GM21360 (cell line): ENCODE data around the gene NOBOX.
"Not testable (repeated sequence)": the region's sequence is repeated elsewhere in the genome, so short reads cannot be mapped to it uniquely, and the experiment has no call there.

ENCODE experiments used
- ATAC-seq: cut with Tn5 transposase; IDR thresholded peaks from one replicate; pipeline ENCODE4 v1.9.1; 2021; ENCODE audit warnings: mild to moderate bottlenecking, moderate library complexity; ENCODE audit not compliant: unreplicated experiment

Gene NOBOX

DNA sequence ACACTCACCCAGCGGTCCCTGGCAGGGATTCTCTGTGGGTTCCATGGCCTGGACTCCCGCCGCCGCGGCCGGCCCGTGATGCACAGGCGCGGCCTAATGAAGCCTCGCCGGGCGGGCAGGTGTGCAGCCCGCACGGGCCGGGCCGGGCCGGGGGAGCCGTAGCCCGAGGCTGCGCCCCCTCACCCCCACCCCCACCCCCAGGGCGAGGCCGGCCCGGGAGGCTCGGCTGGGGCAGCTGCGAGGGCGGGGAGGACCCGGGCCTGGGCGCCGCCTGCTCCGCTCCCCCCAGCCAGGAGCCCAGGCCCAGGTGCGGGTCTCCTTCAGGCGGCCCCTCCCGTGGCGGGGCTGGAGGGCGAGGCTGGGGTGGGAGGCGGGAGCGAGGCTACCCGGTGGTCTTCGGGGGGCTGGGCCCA, at the start of gene NOBOX:
NOBOX (minus strand) TSS at position 45 of the 413 bp plus-strand sequence.
- ATAC-seq, result no peak

DNA sequence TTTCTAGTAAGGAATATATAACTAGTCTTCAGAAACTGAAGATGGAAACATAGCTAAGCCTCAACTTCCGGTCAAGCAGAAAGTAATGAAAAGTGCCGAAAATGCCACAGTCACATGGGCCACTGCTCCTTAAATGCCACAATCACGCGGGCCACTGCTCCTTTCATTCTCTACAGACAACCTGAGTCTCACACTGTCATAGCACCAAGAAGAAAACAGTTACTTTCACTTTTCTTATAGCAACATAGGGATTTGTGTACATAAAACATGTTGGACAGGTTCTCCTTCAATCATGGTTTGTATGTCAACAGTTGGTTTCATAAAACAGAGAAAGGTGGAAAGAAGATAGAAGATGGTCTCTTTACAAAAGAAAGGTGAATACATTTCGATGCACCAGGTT, 48.6 kb upstream of the NOBOX start:
- peak; percentile 71 for ATAC-seq

DNA sequence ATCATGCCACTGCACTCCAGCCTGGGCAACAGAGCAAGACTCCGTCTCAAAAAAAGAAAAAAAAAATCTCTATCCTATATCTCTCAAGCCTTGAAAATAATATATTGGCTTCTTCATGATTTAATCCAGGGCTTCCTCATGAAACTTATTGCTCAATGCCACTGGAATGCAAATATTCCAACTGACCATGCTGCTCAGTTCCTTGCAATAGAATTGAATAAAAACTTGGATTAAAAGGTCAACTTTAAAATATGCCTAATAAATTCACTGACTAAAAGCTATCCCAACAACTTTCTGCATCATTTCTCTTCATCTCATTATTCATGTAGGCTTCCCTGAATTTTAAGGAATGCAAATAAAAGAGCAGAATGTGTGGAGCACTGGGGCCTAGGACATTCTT, 42.1 kb upstream of the NOBOX start:
- no peak for ATAC-seq

DNA sequence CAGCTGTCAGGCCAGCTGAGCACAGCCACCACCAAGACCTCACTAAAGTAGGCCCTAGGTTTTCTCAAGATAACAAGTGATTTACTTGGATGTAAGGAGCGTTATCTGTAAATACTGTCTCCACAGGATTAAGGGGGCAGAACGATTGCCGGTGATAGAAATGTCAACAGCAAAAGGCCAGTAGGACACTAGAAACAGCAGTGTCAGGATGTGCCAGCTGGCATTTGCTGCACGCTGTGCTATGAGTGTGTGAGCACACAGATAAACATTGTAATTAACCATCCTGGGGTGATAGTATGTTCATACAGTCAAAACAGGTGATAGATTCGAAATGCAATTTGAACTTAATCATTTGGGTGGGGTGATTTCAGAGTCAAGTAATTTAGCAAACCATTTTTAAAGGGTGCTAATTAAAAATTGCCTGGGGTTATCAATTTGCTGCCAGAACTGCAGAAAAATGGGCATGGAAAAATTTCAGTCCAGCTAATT, 36.3 kb upstream of the NOBOX start:
- ATAC-seq, result no peak

DNA sequence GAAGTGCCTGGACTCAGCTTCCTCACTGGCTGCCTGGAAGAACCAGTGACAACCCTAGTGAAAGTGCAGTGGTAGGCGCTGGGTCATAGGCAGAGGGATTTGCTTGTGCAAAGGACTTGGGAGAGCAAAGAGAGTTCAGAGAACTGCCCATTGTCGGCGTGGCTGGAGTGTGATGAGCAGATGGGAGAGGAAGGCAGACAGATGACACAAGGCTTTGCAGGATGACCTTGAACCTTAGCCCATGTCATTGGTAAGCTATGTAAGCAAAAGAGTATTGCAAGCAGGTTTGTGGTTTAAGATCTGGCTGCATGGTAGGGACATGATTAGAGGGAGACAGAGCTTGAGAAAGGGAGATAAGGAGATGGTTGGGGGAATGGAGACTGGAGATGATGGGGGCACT, 35.3 kb upstream of the NOBOX start:
- no peak for ATAC-seq

DNA sequence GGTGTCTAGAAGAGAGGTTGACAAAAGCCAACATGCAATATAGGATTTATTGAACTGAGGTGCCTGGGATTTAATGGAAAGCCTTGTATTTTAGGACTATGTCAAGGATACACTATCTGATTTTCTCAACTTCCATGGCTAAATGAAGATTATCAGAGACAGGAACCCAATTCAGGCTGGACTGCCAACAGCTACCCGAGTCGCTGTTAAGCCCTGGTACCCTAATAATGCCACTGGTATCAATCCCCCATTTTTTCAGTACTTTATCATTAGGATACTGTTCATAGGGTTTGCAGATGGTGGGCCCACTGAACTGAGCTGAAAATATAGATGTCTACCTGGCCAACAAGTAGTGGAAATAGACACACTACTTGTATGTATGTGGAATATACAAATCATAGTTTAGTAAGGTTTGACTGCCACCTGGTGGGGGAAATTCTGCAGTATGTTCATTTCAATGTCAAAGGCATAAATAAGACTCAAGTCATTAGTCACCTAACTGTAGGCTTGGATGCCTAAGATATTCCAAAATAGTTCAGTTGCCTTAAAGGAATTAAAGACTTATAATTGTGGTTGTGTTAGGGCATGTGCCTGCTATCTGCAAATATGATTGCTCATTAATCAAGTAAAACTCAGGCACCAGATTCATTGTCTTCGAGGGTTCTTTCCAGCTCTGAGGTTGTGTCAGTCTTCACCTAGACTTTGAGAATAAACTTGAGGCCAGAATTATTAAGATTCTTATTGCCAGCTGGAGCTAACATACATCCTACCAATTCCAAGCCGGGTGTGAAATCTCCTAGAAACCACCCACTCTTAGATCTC, 34.1 kb upstream of the NOBOX start:
- ATAC-seq, result peak; percentile 79

DNA sequence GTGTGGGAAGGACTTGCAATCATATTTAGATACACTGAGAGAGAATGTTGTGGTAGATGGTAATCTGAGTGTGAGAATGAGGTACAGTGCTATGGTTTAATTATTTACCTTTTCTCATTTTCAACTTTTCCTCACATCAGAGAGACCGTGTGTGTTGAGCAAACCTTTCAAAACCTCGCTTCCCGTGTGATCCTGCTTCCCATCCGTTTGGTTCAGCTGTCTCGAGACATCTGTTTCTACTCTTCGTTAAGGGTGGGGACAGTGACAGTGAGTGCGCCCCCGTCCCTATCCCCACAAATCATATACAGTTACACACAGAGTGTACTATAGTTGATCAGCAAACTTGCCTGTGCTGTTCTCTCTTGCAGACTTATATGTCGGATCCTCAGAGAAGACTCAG, 33.0 kb upstream of the NOBOX start:
- no peak for ATAC-seq

DNA sequence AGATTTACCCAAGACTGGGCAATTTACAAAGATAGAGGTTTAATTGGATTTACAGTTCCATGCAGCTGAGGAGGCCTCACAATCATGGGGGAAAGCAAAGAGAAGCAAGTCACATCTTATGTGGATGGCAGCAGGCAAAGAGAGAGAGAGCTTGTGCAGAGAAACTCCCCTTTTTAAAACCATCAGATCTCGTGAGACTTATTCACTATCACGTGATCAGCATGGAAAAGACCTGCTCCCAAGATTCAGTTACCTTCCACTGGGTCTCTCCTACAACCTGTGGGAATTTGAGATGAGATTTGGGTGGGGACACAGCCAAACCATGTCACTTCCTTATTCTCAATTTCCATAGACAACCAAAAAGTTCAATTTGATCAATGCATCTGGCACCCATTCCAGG, 24.9 kb upstream of the NOBOX start:
- no peak for ATAC-seq

DNA sequence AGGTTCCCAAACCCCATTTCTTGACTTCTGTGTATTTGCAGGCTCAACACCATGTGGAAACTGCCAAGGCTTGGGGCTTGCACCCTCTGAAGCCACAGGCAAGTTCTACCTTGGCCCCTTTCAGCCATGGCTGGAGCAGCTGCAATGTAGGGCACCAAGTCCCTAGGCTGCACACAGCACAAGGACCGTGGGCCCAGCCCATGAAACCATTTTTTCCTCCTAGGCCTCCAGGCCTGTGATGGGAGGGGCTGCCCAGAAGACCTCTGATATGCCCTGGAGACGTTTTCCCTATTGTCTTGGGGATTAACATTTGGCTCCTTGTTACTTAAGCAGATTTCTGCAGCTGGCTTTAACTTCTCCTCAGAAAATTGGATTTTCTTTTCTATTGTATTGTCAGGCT, 24.0 kb upstream of the NOBOX start:
- not testable (repeated sequence) for ATAC-seq

DNA sequence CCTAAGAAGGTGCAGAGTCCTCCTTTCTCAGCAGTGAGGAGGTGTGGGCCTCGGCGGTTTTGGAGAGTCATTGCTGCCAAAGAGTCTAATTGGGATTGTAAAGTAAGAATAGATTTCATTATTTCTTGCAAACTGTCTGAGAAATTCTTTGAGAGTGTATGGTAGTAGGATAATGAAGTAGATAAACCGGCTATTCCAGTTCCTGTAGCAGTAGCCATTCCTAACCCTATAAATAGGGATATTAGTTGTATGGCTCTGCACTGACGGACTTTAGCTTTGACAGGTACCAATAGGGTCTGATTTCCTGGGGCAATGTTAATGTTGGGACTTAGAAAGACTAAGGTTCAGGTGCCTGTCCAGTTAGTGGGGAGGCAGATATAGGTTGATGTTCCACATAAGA, 15.4 kb upstream of the NOBOX start:
- not testable (repeated sequence) for ATAC-seq

DNA sequence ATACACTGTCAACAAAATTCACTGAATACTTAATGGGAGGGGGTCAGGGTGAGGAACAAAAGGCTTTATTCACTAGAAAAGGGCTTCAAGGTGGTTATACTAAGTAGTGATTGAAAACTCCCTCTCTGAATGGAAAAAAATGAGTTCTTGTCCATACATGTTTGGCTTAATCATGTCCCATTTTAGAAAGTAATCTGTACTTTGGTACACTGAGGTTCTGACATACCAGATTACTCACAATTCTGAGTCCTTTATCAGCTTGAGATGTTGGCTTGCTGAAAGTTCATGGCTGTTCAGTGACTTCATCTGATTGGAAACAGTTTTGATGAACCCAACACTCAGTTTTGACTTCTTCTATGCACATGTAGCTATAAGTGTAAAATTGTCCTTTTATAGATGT, 12.8 kb upstream of the NOBOX start:
- no peak for ATAC-seq

DNA sequence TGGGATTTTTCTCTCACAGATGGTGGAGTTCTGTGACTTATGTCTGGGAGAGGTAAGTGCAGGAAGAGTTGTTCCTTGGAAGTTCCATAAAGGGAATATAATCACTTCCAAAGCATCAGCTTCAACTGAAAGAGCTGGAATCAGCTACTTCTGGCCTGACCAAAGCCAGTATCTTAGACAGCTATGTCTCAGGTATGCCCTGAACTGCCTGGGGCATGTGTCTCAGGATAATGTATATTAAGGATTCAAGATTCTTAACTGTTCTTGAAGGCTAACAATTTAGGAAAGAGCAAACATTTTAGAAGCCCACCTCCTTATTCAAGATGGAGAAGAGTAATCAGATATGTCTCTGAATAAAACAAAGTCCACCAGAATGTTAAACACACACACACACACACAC, 12.4 kb upstream of the NOBOX start:
- no peak for ATAC-seq

DNA sequence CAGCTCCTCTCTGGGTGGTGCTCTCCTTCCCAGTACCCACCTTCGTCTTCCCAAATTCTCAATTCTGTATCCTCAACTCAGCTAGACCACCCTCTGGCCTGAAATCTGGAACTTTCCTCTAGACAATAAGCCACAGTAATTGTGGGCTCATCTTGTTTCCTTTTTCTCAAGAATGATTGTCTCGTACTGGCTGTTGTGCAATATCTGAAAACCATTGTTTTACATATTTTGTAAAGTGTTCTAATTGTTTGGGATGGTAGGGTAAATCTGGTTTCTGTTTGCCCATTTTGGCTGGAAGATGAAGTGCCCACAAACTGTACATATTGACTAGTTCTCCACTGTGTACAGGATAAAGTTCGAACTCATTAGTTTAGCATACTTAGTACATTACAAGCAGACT, 11.3 kb upstream of the NOBOX start:
- ATAC-seq, result no peak

DNA sequence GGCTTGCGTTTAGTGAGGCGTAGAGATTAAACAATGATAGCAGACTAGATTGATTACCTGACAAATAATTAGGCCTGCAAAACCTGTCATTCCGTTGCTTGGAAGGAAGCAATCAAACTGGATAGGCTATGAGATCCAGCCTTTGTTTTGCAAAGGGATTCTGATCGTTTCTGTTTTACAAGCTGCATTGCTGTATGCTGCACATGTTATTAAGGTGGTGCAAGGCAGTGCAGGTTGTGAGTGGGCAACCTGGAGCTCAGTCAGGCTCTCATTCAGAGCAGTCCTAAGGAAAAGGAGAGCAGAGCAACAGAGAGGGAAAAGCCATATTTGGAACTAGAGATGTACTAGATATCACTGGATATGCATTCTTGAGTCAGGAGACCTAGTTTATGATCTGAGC, 6.9 kb upstream of the NOBOX start:
- no peak for ATAC-seq

DNA sequence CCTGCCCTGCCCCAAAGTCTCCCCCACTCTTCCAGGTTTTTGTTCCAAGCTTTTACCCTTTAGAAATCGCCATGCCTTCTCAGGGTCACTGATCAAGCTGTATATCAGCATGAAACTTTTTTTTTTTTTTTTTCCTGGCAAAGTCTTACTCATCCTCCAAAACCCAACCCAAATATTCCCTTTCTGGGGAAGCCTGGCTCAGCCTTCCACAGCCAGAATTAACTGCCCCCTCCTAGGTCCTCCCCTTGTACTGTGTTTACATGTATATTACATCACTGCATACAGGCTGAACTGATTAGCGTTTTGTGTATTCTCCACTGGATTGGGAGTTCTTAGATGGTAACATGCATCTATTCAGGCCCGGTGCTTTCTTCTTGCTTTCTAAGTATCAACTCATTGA, 4.6 kb upstream of the NOBOX start:
- no peak for ATAC-seq

DNA sequence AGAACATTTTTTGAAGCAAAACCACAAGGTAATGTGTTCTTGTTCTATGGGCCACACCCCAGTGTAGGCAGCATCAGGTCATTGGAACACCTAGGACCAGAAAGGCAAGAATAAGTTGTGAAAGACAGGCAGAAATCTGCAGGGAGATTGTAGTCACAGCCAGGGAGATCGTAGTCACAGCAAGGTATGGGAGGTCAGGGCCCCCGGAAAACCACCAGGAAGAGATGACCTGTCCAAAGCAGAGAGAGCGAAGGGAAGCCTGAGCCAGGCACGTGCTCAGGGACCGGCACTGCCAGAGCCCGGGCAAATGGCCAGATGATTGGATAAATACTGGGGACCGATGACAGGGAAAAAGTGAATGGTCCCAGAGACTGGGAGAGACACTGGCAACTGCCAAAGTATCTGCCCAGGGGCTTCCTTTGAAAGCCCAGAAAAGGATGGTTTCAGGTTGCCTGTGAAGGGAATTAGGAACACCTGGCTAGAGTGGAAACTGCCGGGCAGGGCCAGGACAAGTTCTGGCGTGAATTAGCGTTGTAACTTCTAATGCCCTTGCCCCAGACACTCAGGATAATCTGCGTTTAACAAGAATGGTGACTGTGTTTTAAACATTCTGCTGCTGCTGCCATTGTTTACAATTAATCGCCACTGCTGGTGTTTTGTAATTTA, 3.9 kb upstream of the NOBOX start:
- no peak for ATAC-seq

DNA sequence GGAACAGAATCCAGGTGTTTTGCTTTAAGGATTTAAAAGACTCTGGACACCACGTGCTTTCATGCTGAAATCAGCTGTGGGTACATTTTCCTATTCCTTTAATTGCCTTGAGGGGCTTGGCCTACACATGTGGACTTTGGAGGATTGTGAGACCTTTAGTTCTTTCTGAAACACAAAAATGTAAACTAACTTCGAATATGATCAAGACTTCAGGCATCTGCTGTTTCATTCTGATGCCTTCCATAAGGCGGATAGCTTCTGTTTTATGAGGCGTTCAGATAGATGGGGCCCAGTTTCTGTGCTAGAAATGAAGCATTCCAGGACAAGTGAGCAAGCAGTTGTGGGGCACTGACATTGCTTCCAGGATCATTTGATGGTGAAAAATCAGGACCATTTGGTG, 1.5 kb upstream of the NOBOX start:
- no peak for ATAC-seq

DNA sequence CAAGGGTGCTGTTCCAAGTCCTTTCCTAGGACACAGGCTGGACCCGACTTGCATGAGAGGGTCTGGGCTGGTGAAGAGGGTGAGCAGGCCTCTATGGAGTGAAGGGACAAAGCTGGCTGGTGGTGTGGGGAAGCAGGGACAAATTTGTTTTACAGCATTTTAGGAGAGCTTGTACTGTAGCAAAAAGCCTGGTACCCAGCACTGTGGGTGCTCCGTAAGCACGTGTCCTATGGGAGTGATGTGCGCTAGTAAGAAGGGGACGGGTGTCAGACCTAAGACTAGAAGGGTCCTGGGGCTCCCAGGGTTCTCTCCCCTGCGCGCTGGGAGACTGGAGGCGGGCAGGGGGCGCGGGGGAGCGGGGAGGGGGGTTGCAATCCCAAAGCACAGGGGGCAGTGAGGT, 391 bp downstream of the NOBOX start:
- ATAC-seq, result no peak

DNA sequence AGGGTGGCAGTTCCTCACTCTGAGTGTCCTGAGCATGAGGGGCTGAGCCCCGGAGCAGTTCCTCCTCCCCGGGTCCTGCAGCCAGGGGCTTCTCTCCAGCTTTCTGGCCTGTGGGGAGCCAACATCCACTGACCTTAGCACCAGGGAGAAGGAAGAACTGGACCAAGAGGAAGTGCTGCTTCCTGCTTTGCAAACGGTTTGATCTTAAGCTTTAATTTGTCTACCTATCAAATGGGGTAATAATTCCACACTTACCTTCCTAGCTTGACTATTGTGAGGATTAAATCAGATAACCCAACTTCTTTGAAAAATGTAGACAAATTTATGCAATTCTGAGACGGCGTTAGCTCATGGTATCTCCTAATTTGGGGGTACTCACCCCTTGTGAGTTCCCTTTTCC, 2.0 kb downstream of the NOBOX start:
- ATAC-seq, result no peak

DNA sequence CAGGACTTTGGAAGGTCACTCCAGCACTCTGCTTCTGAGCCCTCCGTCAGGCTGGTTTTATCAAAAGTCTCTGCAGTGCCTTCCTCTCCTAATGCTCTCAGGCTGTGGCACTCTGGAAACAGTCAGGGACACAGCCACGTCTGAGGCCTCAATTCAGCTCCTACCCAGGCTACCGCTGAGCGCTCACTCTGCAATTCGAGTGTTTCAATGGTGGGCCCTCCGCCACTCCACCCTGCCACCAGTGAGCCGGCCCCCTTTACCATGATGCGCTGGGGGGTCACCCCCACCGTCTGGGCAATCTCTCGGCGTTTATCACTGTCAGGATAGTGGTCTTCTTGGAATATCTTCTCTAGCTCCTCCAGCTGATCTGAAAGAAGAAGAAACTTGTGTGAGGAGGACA, 3.5 kb downstream of the NOBOX start:
- no peak for ATAC-seq

DNA sequence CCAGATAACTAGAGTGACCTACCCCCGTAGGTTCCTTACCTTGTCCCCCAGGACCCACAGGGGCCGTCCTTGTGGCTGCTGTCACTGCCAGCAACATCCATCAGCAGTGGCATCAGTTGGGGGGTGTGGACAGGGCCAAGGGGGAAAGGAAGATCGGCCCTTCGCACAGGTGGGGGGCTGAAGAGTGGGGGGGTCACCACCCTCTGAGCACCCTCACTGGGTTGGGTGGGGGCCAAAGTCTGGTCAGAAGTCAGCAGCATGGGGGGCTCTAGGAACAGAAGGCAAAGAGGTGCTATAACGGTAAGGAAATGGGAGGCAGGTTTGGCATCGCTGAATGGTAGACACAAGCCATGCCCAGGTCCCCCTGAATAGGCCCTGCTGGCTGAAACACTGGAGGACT, 4.6 kb downstream of the NOBOX start:
- no peak for ATAC-seq

DNA sequence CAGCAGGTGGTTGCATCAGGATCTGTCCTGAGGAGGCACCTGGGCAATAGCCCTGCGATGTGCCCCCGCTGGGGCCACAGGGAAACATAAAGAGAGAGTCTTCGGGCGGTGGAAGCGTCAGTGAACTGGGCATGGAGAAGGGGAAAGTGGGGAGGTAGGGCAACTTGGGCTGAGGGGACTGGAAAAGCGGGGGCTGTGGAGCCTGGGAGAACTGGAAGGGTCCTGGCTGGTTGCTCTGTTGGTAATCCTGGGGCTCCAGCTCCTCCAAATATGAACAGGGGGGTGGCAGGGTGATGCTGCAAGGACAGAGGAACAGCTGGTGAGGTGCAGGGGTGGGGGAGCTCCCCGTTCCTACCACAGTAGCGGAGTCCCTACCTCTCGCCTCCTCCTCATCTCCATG, 5.2 kb downstream of the NOBOX start:
- ATAC-seq, result no peak
